ENCODE data around the gene IRGQ.

DNA sequence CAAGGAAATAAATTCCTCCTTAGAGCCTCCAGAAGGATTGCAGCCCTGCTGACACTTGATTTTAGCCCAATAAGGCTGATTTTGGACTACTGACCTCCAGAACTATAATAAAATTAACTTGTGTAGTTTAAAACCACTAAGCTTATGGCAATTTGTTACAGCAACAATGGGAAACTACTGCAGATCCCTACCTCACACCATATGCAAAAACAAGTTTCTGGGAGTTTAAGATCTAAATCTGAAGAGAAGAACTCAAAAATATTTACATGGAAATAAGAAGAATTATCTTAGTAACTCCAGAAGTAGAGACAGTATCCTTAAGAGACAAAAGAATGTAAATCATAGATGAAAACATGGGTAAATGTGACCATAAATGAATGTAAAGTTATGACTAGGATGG, 57.0 kb downstream of the IRGQ start:
- TF ChIP-seq, protein P1, sequence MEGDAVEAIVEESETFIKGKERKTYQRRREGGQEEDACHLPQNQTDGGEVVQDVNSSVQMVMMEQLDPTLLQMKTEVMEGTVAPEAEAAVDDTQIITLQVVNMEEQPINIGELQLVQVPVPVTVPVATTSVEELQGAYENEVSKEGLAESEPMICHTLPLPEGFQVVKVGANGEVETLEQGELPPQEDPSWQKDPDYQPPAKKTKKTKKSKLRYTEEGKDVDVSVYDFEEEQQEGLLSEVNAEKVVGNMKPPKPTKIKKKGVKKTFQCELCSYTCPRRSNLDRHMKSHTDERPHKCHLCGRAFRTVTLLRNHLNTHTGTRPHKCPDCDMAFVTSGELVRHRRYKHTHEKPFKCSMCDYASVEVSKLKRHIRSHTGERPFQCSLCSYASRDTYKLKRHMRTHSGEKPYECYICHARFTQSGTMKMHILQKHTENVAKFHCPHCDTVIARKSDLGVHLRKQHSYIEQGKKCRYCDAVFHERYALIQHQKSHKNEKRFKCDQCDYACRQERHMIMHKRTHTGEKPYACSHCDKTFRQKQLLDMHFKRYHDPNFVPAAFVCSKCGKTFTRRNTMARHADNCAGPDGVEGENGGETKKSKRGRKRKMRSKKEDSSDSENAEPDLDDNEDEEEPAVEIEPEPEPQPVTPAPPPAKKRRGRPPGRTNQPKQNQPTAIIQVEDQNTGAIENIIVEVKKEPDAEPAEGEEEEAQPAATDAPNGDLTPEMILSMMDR (IDR thresholded peaks at IDR 0.05; ENCODE audit: low read depth, low read length) = no peak
- TF ChIP-seq POLR2A (IDR thresholded peaks at IDR 0.05; ENCODE audit: extremely low read depth, insufficient read length) (no peak), MYC (IDR thresholded peaks at IDR 0.05; ENCODE audit: low read depth, low read length) (no peak)
